ENCODE measurements around the gene U2AF2.

The U2AF2 gene

GRCh38 chr19:55675661-55676354, 21.0 kb downstream of the U2AF2 start:
- peaks cover 33% of the 10 kb centered on the region for H3K79me2 ChIP-seq
- no peaks in the 10 kb centered on the region for H3K9me3 ChIP-seq (ENCODE audit: control insufficient read depth, low read length)
- H3K36me3 ChIP-seq (ENCODE audit: control insufficient read depth, insufficient read depth, low read length), result no peaks in the 10 kb centered on the region
- H3K4me1 ChIP-seq, result peaks cover 39% of the 10 kb centered on the region
- H3K9ac ChIP-seq, result peak overlapping the region; percentile 31
- peak overlapping the region; percentile 68 for H3K27ac ChIP-seq
- H2AFZ ChIP-seq, result peak overlapping the region; percentile 19
- peak overlapping the region; percentile 89 for H3K4me2 ChIP-seq (ENCODE audit: low read length)
- no peak for TF ChIP-seq CTCF (IDR thresholded peaks at IDR 0.05)
- peak overlapping the region; percentile 79 for H3K4me3 ChIP-seq (ENCODE audit: low read depth, low read length)
- H3K27me3 ChIP-seq (ENCODE audit: control insufficient read depth, insufficient read depth, low read length), result no peaks in the 10 kb centered on the region

- Histone ChIP-seq H3K27me3 (ENCODE audit: control insufficient read depth, insufficient read depth, low read length) (no peaks in the 10 kb centered on the region), H3K79me2 (peaks cover 38% of the 10 kb centered on the region), H3K36me3 (ENCODE audit: control insufficient read depth, insufficient read depth, low read length) (no peaks in the 10 kb centered on the region), H3K4me2 (ENCODE audit: low read length) (peak overlapping the region; percentile 89), H3K27ac (peak overlapping the region; percentile 61), H3K9ac (no peak overlapping the region), H3K4me3 (ENCODE audit: low read depth, low read length) (peak overlapping the region; percentile 79), H2AFZ (no peak overlapping the region), H3K4me1 (peaks cover 39% of the 10 kb centered on the region), H3K9me3 (ENCODE audit: control insufficient read depth, low read length) (no peaks in the 10 kb centered on the region)
- TF ChIP-seq CTCF (IDR thresholded peaks at IDR 0.05), result no peak
Measured at GRCh38 chr19:55676383-55676782, 21.5 kb downstream of the U2AF2 start.

GRCh38 chr19:55676889-55677505, 22.2 kb downstream of the U2AF2 start:
- Histone ChIP-seq H3K27me3 (ENCODE audit: control insufficient read depth, insufficient read depth, low read length) (no peaks in the 10 kb centered on the region), H3K79me2 (peaks cover 42% of the 10 kb centered on the region), H3K9ac (no peak overlapping the region), H3K4me2 (ENCODE audit: low read length) (peak overlapping the region; percentile 89), H2AFZ (no peak overlapping the region), H3K9me3 (ENCODE audit: control insufficient read depth, low read length) (no peaks in the 10 kb centered on the region), H3K36me3 (ENCODE audit: control insufficient read depth, insufficient read depth, low read length) (no peaks in the 10 kb centered on the region), H3K27ac (peak overlapping the region; percentile 61), H3K4me1 (peaks cover 39% of the 10 kb centered on the region), H3K4me3 (ENCODE audit: low read depth, low read length) (peak overlapping the region; percentile 79)
- TF ChIP-seq CTCF (IDR thresholded peaks at IDR 0.05), result no peak

GRCh38 chr19:55677572-55678028, 22.8 kb downstream of the U2AF2 start:
- H3K9ac ChIP-seq, result no peak overlapping the region
- H3K4me2 ChIP-seq (ENCODE audit: low read length), result peak overlapping the region; percentile 89
- H3K27me3 ChIP-seq (ENCODE audit: control insufficient read depth, insufficient read depth, low read length), result no peaks in the 10 kb centered on the region
- peak overlapping the region; percentile 79 for H3K4me3 ChIP-seq (ENCODE audit: low read depth, low read length)
- H3K27ac ChIP-seq, result peak overlapping the region; percentile 61
- peaks cover 39% of the 10 kb centered on the region for H3K4me1 ChIP-seq
- no peaks in the 10 kb centered on the region for H3K9me3 ChIP-seq (ENCODE audit: control insufficient read depth, low read length)
- H2AFZ ChIP-seq, result no peak overlapping the region
- no peak for TF ChIP-seq CTCF (IDR thresholded peaks at IDR 0.05)
- H3K79me2 ChIP-seq, result peaks cover 45% of the 10 kb centered on the region
- H3K36me3 ChIP-seq (ENCODE audit: control insufficient read depth, insufficient read depth, low read length), result no peaks in the 10 kb centered on the region
